Nephron (organoid): ENCODE measurements around the gene TNF.

ENCODE experiments used
- H3K27ac Mint-ChIP-seq, 3 experiments: 2 replicates each; pipeline ENCODE4 v1.8.0; 2020; ENCODE audit warnings: mixed read lengths in 3 of 3, mild to moderate bottlenecking in 2 of 3, moderate library complexity in 1 of 3
- H3K27me3 Mint-ChIP-seq: 2 replicates; pipeline ENCODE4 v1.8.0; 2021; ENCODE audit warnings: low read depth, mild to moderate bottlenecking, moderate library complexity, mixed read lengths
- H3K36me3 Mint-ChIP-seq: 2 replicates; pipeline ENCODE4 v1.8.0; 2020; ENCODE audit warnings: low read depth, mixed read lengths
- H3K4me1 Mint-ChIP-seq: 2 replicates; pipeline ENCODE4 v1.8.0; 2020; ENCODE audit warnings: mixed read lengths
- H3K4me3 Mint-ChIP-seq, 3 experiments: 2 replicates each; pipeline ENCODE4 v1.8.0; 2020; ENCODE audit warnings: mild to moderate bottlenecking in 3 of 3, mixed read lengths in 3 of 3, moderate library complexity in 2 of 3
- H3K9me3 Mint-ChIP-seq: 2 replicates; pipeline ENCODE4 v1.8.0; 2020; ENCODE audit warnings: mixed read lengths
- TF ChIP-seq, protein P1 (sequence below), 3 experiments: fragments of 200-600 bp; sonication (generic); IDR thresholded peaks; one replicate each; pipeline ENCODE4 v1.5.0; 2021; ENCODE audit warnings: antibody characterized with exemption in 3 of 3; ENCODE audit not compliant: unreplicated experiment in 3 of 3

TNF gene

GRCh38 chr6:31534011-31534410 lies 41.4 kb upstream of the TNF start:
- no peaks in the 10 kb centered on the region for H3K9me3 Mint-ChIP-seq
- H3K36me3 Mint-ChIP-seq = peaks cover 87% of the 10 kb centered on the region
- H3K27me3 Mint-ChIP-seq = no peaks in the 10 kb centered on the region
- no peak overlapping the region for H3K27ac Mint-ChIP-seq
- peaks cover 26% of the 10 kb centered on the region for H3K4me1 Mint-ChIP-seq
- TF ChIP-seq, protein P1, sequence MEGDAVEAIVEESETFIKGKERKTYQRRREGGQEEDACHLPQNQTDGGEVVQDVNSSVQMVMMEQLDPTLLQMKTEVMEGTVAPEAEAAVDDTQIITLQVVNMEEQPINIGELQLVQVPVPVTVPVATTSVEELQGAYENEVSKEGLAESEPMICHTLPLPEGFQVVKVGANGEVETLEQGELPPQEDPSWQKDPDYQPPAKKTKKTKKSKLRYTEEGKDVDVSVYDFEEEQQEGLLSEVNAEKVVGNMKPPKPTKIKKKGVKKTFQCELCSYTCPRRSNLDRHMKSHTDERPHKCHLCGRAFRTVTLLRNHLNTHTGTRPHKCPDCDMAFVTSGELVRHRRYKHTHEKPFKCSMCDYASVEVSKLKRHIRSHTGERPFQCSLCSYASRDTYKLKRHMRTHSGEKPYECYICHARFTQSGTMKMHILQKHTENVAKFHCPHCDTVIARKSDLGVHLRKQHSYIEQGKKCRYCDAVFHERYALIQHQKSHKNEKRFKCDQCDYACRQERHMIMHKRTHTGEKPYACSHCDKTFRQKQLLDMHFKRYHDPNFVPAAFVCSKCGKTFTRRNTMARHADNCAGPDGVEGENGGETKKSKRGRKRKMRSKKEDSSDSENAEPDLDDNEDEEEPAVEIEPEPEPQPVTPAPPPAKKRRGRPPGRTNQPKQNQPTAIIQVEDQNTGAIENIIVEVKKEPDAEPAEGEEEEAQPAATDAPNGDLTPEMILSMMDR (IDR thresholded peaks at IDR 0.05; ENCODE audit: unreplicated experiment in 3 of 3) = no peak
- no peak overlapping the region for H3K4me3 Mint-ChIP-seq

DNA sequence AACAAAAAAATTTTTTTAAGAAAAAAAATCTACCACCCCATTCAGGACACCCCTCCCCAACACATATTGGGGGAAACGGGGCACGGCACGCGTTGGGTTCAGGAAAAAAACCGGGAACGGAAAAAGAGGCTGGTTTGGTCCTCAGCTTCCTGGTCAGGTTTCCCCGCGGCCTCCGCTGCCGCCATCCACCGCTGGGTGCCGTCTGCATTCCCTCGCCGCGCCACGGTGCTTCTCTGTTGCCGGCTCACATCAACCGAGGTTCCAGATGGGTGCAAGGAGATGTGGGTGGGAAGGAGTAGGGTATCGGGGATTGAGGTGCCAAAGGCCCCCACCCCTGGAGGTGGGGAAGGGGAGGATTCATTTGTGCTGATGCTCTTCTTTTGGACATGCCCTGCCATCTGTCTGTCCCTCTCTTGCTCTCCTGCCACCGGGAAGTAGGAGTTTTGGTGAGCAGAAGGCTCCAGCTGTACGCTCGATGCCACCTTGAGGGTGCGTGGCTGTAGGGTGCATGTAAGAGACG lies 40.8 kb upstream of the TNF start:
- Mint-ChIP-seq H3K27me3 (no peaks in the 10 kb centered on the region), H3K4me3 (no peak overlapping the region), H3K27ac (no peak overlapping the region), H3K9me3 (no peaks in the 10 kb centered on the region), H3K36me3 (peaks cover 90% of the 10 kb centered on the region), H3K4me1 (peaks cover 31% of the 10 kb centered on the region)
- TF ChIP-seq, protein P1 (IDR thresholded peaks at IDR 0.05; ENCODE audit: unreplicated experiment in 3 of 3) = no peak

GRCh38 chr6:31535538-31536324 lies 39.6 kb upstream of the TNF start:
- Mint-ChIP-seq H3K27ac (no peak overlapping the region), H3K4me1 (peaks cover 41% of the 10 kb centered on the region), H3K36me3 (peaks cover 89% of the 10 kb centered on the region), H3K4me3 (peak overlapping the region in 1 of 3 experiments; percentile 6), H3K27me3 (no peaks in the 10 kb centered on the region), H3K9me3 (no peaks in the 10 kb centered on the region)
- TF ChIP-seq, protein P1 (IDR thresholded peaks at IDR 0.05; ENCODE audit: unreplicated experiment in 3 of 3) = no peak

- Mint-ChIP-seq H3K4me3 (peak overlapping the region; percentile 96 to 99 (median 99)), H3K27ac (peak overlapping the region; percentile 29 to 99 (median 46)), H3K36me3 (peaks cover 66% of the 10 kb centered on the region), H3K4me1 (peaks cover 40% of the 10 kb centered on the region), H3K27me3 (no peaks in the 10 kb centered on the region), H3K9me3 (no peaks in the 10 kb centered on the region)
- TF ChIP-seq, protein P1 (IDR thresholded peaks at IDR 0.05; ENCODE audit: unreplicated experiment in 3 of 3) = no peak
These were observed 36.5 kb upstream of the TNF start for GRCh38 chr6:31538805-31539400.

GRCh38 chr6:31540640-31541039 lies 34.7 kb upstream of the TNF start:
- H3K4me1 Mint-ChIP-seq = peaks cover 50% of the 10 kb centered on the region
- H3K36me3 Mint-ChIP-seq = peaks cover 51% of the 10 kb centered on the region
- H3K9me3 Mint-ChIP-seq = no peaks in the 10 kb centered on the region
- H3K27me3 Mint-ChIP-seq = no peaks in the 10 kb centered on the region
- H3K27ac Mint-ChIP-seq = peak overlapping the region; percentile 99
- TF ChIP-seq, protein P1 (IDR thresholded peaks at IDR 0.05; ENCODE audit: unreplicated experiment in 3 of 3) = no peak
- peak overlapping the region; percentile 96 to 99 (median 99) for H3K4me3 Mint-ChIP-seq
